Neuron (in vitro differentiated cells): Measurements from ENCODE around the gene MCC.

Experiments used
- H2AFZ ChIP-seq: one replicate; pipeline ENCODE4 v1.6.1; 2013; ENCODE audit warnings: low read depth, mild to moderate bottlenecking, inconsistent platforms, low read length, moderate library complexity
- H3K27me3 ChIP-seq: one replicate; pipeline ENCODE4 v1.6.1; 2013; ENCODE audit warnings: low read length; ENCODE audit not compliant: insufficient read depth
- H3K36me3 ChIP-seq: one replicate; pipeline ENCODE4 v1.6.1; 2013; ENCODE audit warnings: low read length; ENCODE audit not compliant: insufficient read depth
- H3K4me1 ChIP-seq: one replicate; pipeline ENCODE4 v1.6.1; 2013; ENCODE audit warnings: low read length; ENCODE audit not compliant: insufficient read depth
- H3K4me3 ChIP-seq: 2 replicates; pipeline ENCODE4 v1.5.1; 2013; ENCODE audit warnings: mild to moderate bottlenecking, low read length, moderate library complexity
- H3K9me3 ChIP-seq: one replicate; pipeline ENCODE4 v1.6.1; 2013; ENCODE audit warnings: low read length

The MCC gene

GRCh38 chr5:113047733-113048652 is 440.3 kb downstream of the MCC start:
- H3K36me3 ChIP-seq: peaks cover 7% of the 10 kb centered on the region
- H3K4me1 ChIP-seq: peaks cover 3% of the 10 kb centered on the region
- H3K9me3 ChIP-seq: no peaks in the 10 kb centered on the region
- no peak overlapping the region for H3K4me3 ChIP-seq
- H3K27me3 ChIP-seq: no peaks in the 10 kb centered on the region
- no peak overlapping the region for H2AFZ ChIP-seq

GRCh38 chr5:113047234-113047633 is 441.0 kb downstream of the MCC start:
- Histone ChIP-seq H3K27me3 (no peaks in the 10 kb centered on the region), H3K9me3 (no peaks in the 10 kb centered on the region), H3K36me3 (peaks cover 7% of the 10 kb centered on the region), H2AFZ (no peak overlapping the region), H3K4me3 (no peak overlapping the region), H3K4me1 (peaks cover 3% of the 10 kb centered on the region)

GRCh38 chr5:113044776-113045465 is 443.3 kb downstream of the MCC start:
- Histone ChIP-seq H3K27me3 (no peaks in the 10 kb centered on the region), H2AFZ (no peak overlapping the region), H3K4me3 (no peak overlapping the region), H3K4me1 (peaks cover 3% of the 10 kb centered on the region), H3K9me3 (no peaks in the 10 kb centered on the region), H3K36me3 (peaks cover 11% of the 10 kb centered on the region)

- Histone ChIP-seq H2AFZ (no peak overlapping the region), H3K4me3 (no peak overlapping the region), H3K4me1 (peaks cover 3% of the 10 kb centered on the region), H3K36me3 (peaks cover 4% of the 10 kb centered on the region), H3K27me3 (no peaks in the 10 kb centered on the region), H3K9me3 (no peaks in the 10 kb centered on the region)
Measured at GRCh38 chr5:113043491-113043931, 444.7 kb downstream of the MCC start.

GRCh38 chr5:113042491-113043243 is 445.6 kb downstream of the MCC start:
- no peaks in the 10 kb centered on the region for H3K27me3 ChIP-seq
- H3K4me3 ChIP-seq: no peak overlapping the region
- H3K9me3 ChIP-seq: no peaks in the 10 kb centered on the region
- peaks cover 3% of the 10 kb centered on the region for H3K4me1 ChIP-seq
- H2AFZ ChIP-seq: no peak overlapping the region
- H3K36me3 ChIP-seq: peaks cover 4% of the 10 kb centered on the region

GRCh38 chr5:113040672-113041260 is 447.5 kb downstream of the MCC start:
- Histone ChIP-seq H3K27me3 (no peaks in the 10 kb centered on the region), H3K9me3 (no peaks in the 10 kb centered on the region), H3K4me3 (no peak overlapping the region), H3K36me3 (peaks cover 4% of the 10 kb centered on the region), H2AFZ (no peak overlapping the region), H3K4me1 (peaks cover 10% of the 10 kb centered on the region)

GRCh38 chr5:113039934-113040285 is 448.3 kb downstream of the MCC start:
- H3K27me3 ChIP-seq: no peaks in the 10 kb centered on the region
- H3K4me3 ChIP-seq: no peak overlapping the region
- no peak overlapping the region for H2AFZ ChIP-seq
- peaks cover 9% of the 10 kb centered on the region for H3K4me1 ChIP-seq
- peaks cover 4% of the 10 kb centered on the region for H3K36me3 ChIP-seq
- H3K9me3 ChIP-seq: no peaks in the 10 kb centered on the region

- Histone ChIP-seq H3K4me3 (no peak overlapping the region), H3K36me3 (peaks cover 4% of the 10 kb centered on the region), H3K4me1 (peaks cover 9% of the 10 kb centered on the region), H3K27me3 (no peaks in the 10 kb centered on the region), H2AFZ (no peak overlapping the region), H3K9me3 (no peaks in the 10 kb centered on the region)
Measured at GRCh38 chr5:113039229-113039933, 448.9 kb downstream of the MCC start.

- Histone ChIP-seq H3K9me3 (no peaks in the 10 kb centered on the region), H2AFZ (no peak overlapping the region), H3K36me3 (peaks cover 4% of the 10 kb centered on the region), H3K4me3 (no peak overlapping the region), H3K4me1 (peaks cover 9% of the 10 kb centered on the region), H3K27me3 (no peaks in the 10 kb centered on the region)
Measured at GRCh38 chr5:113038714-113039113, 449.5 kb downstream of the MCC start.

GRCh38 chr5:113038136-113038535 is 450.1 kb downstream of the MCC start:
- H3K4me3 ChIP-seq: no peak overlapping the region
- H3K27me3 ChIP-seq: no peaks in the 10 kb centered on the region
- H3K36me3 ChIP-seq: peaks cover 4% of the 10 kb centered on the region
- no peaks in the 10 kb centered on the region for H3K9me3 ChIP-seq
- H3K4me1 ChIP-seq: peaks cover 9% of the 10 kb centered on the region
- no peak overlapping the region for H2AFZ ChIP-seq

- Histone ChIP-seq H3K4me3 (no peak overlapping the region), H3K27me3 (no peaks in the 10 kb centered on the region), H3K4me1 (peaks cover 9% of the 10 kb centered on the region), H2AFZ (no peak overlapping the region), H3K36me3 (peaks cover 4% of the 10 kb centered on the region), H3K9me3 (no peaks in the 10 kb centered on the region)
Measured at GRCh38 chr5:113036826-113037225, 451.4 kb downstream of the MCC start.

GRCh38 chr5:113036321-113036720 is 451.9 kb downstream of the MCC start:
- Histone ChIP-seq H3K9me3 (no peaks in the 10 kb centered on the region), H2AFZ (no peak overlapping the region), H3K4me3 (no peak overlapping the region), H3K27me3 (no peaks in the 10 kb centered on the region), H3K36me3 (peaks cover 4% of the 10 kb centered on the region), H3K4me1 (peaks cover 9% of the 10 kb centered on the region)
